Stimulated activated CD4-positive, alpha-beta T cell treated with anti-CD3 and anti-CD28 coated beads, Interleukin-2, amount 100 ng/mL, for 4 hours (primary cell): ENCODE data around the gene DAB1.

Experiments used
- DNase-seq: peaks from one replicate; pipeline ENCODE4 v3.0.0-alpha.2; 2020; ENCODE audit warnings: low read depth

DAB1 gene

DNA sequence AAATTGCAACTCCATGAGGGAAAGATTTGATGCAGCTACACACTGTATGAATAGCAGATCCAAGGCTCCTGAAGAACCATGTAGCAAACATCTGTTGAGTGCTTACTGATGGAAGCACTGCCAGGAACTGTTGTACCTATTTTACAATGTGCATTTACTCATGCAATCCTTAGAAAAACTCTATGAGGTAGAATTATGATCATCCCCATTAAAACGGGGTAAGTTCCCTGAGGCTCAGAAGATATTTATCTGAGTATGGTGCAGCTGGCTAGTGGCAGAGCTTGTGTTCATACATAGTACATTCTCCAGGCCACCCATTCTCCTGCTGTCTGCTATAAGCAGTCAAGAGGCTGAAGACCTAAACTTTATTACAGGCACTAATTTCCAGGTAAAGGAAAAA is 403.6 kb downstream of the DAB1 start:
- no peak for DNase-seq

DNA sequence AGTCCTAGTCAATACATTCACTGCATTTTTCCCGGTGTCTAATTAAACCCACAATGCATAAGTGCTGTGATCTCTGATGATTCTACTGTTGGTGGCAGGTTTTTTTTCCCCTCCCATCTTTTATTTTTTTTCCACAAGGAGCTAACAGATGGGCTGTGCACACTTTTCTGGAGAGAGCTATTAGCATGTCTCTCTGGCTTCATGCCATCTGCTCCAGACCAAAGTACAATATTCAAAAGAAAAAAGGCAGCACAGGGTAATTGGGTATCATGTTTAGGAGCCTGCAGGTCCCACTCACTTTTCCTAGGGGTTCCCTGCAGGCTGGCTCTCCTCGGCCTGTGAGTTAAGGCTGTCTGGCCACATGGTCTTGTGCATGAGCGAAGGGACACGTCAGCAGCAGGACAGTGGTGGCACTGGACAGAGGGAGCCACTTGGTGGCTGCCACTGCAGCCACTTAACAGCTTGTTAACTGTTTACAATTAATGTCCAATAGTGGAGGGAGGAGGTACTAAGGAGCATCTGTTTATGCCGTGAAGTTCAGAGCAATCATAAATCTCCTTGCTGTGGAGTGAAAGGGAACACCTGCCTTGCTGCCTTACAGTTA is 404.5 kb downstream of the DAB1 start:
- DNase-seq, result no peak

DNA sequence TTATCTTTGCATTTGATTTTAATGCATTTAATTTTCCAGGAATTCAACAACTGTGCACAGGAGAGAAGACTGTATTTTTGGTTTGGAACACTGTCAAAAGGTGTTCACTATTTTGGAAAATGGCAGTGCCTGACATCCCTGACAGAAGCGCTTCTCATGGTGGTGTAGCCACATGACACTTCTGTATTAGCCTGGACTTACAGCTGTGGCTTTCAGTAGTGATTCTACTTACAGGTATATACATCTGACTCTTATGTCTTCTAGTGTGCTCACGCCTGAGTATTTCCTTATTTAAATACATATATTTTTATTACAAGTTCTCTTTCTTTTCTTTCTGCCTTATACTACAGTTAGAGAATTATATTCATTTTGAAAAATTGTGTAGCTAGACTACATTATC is 405.7 kb downstream of the DAB1 start:
- DNase-seq, result no peak

DNA sequence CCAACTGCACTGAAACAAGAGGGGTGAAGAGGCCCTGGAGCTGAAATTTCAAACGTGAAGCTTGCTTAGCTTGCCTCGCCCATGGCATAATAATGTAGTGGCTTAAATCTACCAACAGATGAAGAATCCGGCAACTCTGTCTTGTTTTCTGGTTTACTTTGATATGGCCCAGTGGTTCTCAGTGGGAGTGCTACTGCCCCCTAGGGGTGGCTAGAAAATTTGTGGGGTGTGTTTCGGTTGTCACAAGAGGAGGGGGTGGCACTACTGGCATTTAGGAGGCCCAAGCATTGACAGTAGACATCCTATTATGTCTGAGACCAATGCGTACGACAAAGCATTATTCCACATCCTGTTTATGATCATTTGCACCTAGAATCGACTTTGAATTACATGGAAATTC is 406.1 kb downstream of the DAB1 start:
- no peak for DNase-seq

DNA sequence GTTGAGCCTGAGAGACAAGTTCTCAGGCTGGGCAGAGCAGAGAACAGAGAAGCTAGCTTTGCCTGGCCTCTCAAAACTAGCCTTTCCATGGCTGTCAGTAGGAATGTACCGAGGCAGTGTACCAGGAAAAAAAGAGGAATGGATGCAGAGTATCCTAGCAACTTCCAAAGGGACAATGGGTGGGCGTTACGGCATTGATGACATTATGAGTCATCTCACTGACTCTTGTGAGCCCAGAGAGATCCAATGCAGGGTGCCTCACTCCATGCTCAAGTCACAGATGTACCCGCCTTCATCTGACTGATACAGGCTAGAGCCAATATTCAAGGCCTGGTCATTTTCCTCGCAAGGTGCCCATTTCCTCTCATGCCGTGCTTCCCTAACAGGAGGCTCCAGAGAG is 406.7 kb downstream of the DAB1 start:
- no peak for DNase-seq

DNA sequence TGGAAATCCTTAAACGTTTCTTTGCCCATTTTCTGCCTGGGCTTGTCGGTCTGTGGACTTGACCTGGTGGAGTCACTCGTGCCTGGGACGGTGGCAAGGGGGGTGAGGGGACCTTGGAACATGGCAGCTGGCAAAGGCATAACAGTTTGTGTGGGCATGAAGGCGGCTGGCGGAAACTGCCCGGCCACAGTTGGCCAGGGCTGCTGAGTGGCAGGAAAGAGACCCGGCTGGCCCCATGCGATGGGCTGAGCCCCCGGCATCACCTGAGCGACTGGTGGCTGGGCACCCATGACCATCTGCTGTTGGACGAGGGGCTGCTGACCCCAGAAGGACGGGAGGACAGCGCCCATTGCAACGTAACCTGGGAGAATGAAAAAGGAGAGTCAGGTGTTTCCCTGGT is 408.8 kb downstream of the DAB1 start:
- DNase-seq, result no peak

DNA sequence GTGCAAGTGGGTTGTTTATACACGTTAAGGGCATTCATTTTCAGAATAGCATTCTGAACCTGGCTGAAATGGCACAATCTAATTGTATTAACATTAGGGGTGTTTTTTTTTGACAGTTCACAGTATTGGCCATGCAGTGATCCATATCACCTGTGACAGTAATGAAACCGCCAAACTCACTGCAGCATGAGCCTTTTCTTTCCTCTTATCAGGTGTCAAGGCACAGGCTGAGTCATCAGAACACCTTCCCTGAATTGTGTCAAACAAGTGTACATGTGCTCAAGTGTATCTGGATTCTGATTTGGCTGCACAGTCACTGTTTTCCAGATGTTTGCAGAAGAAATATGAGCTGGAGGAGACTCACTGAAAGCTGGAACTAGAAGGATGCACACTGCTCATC is 410.3 kb downstream of the DAB1 start:
- DNase-seq, result no peak

DNA sequence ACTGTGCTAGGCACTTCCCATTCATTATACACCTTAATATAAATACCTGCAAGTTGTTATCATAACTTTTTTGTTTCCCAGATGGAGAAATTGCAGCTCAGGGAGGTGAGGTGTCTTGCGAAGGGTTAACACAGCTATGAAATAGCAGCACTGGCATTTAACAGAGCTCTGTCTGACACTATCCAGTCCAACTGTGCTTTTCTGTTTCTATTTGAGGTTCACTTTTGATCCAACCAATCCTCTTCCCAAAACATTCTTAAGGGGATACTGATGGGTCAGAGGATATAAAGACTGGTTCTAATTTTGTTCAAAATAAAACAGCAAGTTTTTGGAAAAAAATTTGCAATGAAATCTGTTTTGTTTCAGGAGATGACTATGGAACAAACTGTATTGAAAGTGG is 411.5 kb downstream of the DAB1 start:
- no peak for DNase-seq

DNA sequence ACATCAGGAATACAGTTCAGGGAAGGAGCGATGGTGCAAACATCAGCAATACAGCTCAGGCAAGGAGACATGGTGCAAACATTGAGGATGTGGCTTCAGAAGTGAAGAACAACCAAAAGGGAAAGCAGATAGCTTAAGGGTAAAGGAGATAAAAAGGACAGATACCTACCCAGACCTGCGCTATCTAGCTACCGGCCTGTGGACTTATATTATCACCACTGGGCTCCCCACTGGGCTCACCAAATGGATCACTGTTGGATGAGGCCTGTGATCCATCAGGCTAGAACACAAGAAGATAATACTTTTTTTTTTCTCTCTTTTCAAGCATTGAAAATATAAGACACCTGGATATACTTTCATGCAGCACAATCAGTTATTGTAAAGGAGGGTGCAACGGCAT is 413.3 kb downstream of the DAB1 start:
- DNase-seq, result no peak

DNA sequence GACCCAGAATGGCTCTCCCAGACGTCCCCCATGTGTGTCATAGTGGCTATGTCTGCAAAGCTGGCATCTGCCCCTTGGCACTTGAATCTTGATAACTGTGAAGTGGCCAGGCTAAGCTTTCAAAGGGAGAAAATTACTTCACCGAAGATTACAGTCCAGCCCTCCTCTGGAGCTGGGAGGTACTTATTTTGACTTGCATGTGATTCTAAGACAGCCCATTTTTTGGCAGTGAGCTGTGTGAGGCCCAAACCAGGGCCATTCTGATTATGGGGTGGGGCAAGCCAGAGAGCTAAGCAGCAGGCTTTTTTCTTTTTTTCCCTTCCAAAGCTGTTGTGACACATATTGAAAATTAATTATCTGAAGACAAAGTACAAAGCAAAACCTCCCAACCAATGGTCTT is 415.9 kb downstream of the DAB1 start:
- DNase-seq, result no peak

DNA sequence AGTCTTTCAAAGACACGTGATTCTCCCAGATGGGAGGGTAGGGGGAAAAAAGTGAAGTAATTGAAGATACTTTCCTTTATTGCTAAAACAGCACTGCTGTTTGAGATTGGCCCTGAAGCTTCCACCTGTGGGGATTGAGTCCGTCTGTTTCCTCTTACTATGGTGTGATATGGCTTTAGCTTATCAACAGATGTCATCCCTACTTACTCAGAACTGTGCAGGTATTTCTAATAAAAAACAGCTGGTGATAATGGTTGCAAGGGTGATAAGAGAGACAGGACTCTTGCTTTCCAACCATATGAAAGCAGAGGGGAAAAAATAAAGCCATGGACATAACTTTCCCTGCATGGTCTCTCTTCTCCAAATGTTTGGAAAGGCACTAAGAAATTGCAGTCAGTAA is 416.4 kb downstream of the DAB1 start:
- no peak for DNase-seq

DNA sequence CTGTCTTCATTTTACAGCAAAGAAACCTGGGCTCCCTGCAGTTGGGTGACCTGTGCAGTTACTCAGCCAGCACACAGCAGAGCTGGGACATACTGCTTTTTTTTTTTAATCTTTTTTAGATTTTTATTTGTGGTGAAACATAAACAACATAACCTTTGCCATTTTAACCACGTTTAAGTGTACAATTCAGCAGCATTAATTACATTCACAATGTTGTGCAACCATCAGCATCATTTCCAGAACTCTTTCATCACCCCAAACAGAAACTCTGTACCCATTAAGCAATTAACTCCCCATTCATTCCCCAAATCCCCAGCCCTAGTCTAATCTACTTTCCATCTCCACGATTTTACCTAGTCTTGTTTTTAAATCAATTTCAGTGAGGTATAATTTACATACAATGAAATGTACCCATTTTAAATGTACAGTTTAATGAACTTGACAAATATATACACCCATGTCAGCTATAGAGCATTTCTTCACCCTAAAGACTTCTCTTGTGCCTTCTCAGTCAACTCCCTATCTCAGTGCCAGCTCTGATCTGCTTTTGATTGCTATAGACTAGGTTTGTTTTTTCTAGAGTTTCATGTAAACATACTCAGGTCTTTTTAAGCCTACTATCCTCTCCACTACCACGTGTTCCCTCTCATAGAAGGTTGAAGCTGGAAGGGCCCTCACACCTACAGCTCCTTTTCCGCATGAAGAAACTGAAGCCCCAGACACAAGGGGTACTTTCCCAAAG is 420.3 kb downstream of the DAB1 start:
- DNase-seq, result no peak

DNA sequence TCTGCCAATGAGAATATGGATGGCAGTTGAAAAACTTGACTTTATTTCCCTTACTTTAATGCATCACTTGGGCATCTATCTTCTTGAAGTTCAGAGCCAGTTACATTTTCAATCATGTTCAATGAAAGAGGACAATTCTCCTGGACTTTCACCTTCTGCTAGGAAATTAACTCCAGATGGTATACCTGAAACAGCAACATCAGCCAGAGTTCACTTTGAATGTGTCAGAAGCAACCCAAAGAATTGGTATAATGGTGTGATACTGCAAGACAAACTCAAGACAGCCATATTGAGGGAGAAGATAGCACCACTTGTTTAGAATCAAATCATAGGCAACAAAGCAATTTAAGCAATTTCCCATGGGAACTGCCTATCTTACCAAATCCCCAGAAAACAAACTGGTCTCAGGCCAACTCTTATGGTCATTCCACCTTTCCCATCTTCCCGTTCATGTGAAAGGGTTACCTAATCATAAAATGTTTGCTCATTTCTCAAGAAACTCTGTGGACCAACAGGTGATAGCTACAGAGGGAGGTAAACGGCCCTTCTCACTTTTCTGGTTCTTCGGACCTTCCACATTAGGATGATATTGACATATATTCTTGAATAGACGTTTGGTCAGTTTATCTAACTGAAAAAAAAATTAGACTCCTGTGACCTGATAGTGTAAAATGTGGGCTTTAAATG is 428.3 kb downstream of the DAB1 start:
- DNase-seq, result no peak

DNA sequence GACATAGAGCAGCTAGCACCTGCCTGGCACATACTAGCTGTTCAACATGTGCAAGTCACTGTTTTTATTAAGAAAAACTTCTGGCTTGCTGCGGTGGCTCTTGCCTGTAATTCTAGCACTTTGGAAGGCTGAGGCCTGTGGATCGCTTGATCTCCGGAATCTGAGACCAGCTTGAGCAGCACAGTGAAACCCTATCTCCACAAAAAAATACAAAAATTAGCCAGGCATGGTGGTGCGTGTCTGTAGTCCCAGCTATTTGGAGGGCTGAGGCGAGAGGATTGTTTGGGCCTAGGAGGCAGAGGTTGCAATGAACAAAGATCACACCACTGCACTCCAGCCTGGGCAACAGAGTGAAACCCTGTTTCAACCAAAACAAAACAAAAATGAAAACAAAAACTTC is 430.4 kb downstream of the DAB1 start:
- no peak for DNase-seq

DNA sequence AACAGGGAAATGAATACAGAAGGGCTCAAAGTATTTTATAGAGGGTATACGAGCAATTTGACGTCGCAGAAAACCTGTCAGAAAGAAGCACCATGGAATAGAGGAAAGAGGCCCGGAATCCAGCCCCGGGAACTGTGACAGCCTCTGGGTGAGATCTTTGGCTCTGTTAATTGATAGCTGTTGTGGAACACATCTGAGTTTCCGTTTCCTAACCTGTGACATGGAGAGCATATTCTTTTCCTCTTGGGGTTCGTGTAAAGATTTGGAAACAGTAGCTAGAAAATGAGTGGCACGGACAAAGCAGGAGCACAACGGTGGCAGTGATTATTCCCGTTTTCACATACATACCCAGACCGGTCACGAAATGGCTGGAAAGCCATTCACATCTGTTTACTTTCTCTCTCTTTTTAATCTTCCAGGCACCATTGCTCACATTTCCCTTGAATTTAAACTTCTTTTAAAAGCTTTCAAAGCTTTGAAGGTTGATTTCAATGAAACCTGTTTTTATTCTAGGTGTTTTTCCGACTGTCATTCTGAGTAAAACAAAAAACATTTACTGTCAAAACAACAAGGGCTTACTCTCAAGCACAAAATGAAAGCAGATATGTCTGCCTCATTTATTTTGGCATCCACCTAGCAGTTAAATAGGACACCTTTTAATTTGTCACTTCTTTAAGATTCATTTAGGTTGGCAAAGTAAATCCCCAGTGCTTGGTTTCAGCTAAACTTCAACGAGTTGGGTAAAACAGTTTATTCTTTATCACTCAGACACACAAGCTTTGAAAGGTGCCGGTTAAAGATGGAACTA is 431.3 kb downstream of the DAB1 start:
- DNase-seq, result no peak

DNA sequence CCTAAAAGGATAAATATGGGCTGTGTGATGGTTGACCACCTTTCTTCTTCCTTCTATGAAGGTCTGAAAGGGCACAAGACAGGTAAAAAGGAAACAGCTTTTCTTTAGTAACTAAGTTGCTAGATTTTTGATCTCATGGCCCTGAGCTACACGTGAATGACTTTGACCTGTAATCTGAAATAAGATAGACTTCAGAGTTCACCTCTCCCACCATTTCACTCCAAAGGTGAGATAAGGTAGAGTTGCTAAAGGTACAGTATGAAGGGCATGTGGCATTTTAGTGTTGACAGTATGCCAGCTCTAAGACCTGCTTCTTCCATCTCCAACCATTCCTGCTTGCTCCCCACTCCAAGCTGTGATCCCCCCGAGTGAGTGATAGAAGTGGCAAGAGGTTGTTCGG is 432.3 kb downstream of the DAB1 start:
- DNase-seq, result no peak

DNA sequence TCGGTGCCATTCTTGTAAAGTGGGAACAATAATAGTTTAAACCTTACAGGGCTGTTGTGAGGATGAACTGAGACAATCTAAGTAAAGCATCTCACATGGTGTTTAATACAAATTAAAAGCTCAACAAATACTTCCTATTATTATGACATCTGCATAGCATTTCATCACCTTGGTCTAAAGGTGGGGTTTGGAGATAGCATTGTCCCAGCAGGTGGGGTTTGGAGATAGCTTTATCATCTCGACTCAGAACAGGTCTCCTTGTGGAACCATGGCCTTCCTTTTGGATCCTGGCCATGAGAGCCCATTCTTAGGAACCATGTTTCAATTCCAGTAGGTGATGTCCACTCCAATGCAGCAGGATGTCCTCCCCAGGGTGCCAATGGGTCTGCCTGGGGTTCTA is 437.5 kb downstream of the DAB1 start:
- DNase-seq, result no peak

DNA sequence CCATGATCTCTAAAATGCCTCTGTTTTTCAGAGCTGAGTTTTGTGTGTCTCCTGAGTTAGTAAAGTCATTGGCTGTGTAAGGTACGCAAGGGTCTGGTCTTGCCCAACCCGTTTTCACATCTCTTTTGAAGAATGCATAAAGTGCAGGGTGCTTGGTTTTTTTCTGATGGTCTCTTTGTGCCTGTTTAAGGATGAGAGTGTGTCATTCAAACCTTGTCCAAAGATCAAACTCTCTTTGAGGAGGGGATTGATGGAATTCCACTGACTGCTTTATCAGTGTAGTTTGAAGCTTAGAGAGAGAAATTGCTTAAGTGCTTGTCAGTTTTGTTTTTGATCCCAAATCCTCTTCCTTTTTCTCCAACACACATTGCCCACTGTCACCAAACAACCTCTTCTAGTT is 438.0 kb downstream of the DAB1 start:
- no peak for DNase-seq

DNA sequence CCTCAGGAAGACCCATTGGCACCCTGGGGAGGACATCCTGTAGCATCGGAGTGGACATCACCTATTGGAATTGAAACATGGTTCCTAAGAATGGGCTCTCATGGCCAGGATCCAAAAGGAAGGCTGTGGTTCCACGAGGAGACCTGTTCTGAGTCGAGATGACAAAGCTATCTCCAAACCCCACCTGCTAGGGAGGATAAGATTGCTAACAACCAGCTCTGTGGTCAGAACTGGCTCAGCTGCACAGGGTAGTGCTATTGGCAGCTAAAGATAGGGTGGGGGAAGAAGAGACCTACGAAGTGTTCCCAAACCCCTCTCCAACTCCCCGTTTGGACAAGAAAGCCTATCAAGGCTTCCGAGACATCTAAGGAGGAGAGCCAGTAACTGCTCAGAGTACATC is 440.4 kb downstream of the DAB1 start:
- DNase-seq, result no peak

DNA sequence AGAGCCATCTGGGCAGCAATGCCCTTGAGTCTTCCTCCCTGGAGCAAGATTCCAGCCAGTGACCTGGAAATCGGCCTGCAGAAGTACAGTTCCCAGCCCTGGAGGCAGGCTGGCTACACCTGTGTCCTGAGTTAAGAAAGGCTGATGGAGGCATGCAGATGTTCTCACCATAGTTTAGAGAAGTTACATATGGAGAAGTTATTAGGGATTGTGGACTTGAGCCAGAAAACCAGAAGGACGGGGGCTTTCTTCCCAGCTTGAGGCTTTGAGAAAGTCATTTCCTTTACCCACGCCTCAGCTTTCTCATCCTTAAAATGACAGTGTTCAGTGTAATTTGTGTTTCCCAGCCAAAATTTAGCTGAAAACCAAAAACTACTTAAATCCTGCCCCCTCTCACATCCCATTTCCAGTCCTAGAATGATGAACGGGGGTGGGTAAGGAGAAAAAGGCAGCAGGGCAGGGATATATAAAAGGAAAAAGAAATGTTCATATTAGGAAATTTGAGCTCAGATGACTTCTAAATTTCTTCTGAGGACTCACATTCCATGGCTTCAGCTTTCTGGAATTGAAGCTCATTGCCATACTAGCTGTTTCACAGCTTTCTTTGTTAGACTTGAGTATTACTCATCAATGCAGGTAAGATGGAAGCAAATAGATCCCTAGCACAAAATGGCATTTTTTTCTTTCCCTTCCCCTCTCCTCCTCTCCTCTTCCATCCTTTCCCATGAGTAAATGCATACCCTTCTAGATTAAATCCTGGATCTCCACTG is 443.7 kb downstream of the DAB1 start:
- no peak for DNase-seq

DNA sequence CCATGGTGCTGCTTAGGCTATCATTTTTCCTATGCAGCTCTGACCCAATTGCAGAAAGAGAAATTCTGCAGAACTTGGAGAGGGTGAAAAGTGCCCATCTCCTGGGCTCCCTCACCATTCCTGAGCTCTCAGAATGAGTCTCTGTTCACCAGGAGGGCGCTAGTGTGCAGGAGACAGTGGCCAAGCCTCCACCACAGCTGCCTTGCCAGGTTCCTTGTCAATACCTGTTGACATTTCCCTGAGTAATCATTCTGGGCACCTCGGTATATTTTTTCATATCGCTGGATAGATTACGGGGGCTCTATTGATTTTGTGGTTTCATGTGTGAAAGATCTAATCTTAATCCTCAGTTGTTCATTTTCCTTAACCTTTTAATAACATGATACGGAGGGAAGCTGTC is 445.0 kb downstream of the DAB1 start:
- DNase-seq, result no peak

DNA sequence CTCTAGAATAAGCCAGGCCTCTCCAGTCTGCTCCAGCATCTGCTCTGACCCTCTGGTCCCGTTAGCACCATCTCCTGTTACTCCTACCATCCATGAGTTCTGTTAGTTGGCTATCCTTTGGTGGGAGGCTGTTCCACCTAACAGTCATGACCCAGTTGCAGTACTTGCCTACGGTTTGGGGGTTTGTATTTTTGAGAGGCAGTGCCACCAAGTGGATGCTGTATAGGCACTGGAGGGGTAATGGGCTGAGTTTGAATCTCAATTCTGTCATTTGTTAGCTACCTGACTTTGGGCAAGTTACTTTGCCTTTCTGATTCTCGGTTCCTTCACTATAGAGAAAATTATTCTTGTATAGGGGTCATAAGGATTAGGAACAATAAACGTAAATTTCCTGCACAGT is 445.9 kb downstream of the DAB1 start:
- DNase-seq, result no peak
